Measurements from ENCODE around the gene VCAN. TPM values are rescaled to one million over a fixed set of nuclear protein-coding genes. Genes with fewer than 3 reads are reported as not detected.

Gene VCAN
- total RNA-seq, 1 donor, result 1,493 TPM

DNA sequence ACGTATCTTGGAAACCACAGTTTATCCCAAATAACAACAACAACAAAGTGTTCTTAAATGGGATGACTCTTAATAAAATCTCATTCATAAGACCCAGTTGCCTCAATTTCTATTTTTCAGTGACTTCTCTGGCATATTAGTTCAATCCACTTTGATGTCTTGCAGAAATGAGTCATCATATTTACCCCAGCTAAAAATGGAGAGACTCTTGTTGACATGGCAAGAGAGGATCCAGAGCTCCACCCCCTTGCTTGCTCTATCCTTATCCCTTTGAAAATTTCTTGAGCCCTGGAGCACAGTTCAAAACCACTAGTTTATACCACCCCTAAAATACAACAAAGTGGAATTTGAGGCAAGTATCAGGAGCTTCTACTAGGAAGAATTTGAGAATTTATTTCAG lies 20.8 kb downstream of the VCAN start:
- no peak overlapping the region for H3K4me3 ChIP-seq (ENCODE audit: low read depth, low read length)
- DNase-seq (ENCODE audit: low read depth), result peak; percentile 36
- TF ChIP-seq CTCF (IDR thresholded peaks at IDR 0.05; ENCODE audit: insufficient read depth, low read length), result no peak

GRCh38 chr5:83493644-83494043 lies 22.1 kb downstream of the VCAN start:
- H3K4me3 ChIP-seq (ENCODE audit: low read depth, low read length), result no peak overlapping the region
- DNase-seq (ENCODE audit: low read depth), result no peak
- TF ChIP-seq CTCF (IDR thresholded peaks at IDR 0.05; ENCODE audit: insufficient read depth, low read length), result no peak

- DNase-seq (ENCODE audit: low read depth), result no peak
- no peak for TF ChIP-seq CTCF (IDR thresholded peaks at IDR 0.05; ENCODE audit: insufficient read depth, low read length)
Observed at GRCh38 chr5:83494087-83494620, 22.6 kb downstream of the VCAN start.

GRCh38 chr5:83494666-83495065 lies 23.1 kb downstream of the VCAN start:
- H3K4me3 ChIP-seq (ENCODE audit: low read depth, low read length), result no peak overlapping the region
- TF ChIP-seq CTCF (IDR thresholded peaks at IDR 0.05; ENCODE audit: insufficient read depth, low read length), result no peak
- no peak for DNase-seq (ENCODE audit: low read depth)

More at GRCh38 chr5:83494087-83494620, 22.6 kb downstream of the VCAN start:
- H3K4me3 ChIP-seq (ENCODE audit: low read depth, low read length), result no peak overlapping the region

DNA sequence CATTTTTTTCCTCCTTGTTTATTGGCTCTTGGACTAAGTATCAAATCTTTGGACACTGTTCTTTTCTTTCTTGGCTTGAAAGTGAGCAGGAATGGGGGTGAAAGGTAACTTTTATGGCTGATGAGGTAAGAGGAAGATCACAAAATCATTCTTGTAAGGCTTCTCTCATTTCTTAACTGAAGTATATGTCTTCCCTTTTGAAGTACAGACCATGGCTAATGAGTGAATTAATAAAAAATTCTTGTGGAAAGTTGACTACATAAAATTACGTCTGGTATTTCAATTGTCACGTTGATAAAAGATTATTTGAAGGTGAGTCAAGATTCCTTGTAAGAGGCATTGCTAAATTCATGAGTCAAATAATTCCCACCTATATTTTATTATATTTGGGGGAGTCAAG lies 25.1 kb downstream of the VCAN start:
- no peak for TF ChIP-seq CTCF (IDR thresholded peaks at IDR 0.05; ENCODE audit: insufficient read depth, low read length)
- no peak overlapping the region for H3K4me3 ChIP-seq (ENCODE audit: low read depth, low read length)
- DNase-seq (ENCODE audit: low read depth), result no peak

DNA sequence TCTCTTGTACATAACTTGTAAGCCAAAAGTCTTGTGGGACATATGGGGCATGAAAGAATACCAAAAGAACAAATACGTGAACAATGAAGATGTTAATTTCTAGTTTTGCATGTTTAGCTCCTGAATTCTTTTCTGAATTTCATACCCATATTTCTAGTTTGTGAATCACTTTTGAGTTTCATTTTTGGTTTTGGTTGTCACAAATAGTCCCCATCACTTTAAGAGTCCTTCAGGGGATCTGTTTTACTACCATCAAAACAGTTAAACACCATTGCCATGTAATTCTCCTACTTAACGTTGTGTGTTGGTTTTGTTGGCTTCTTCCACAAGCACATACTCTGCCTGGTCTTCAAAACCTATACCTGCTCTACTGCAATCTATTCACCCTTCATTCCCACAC lies 27.0 kb downstream of the VCAN start:
- no peak for DNase-seq (ENCODE audit: low read depth)
- H3K4me3 ChIP-seq (ENCODE audit: low read depth, low read length), result no peak overlapping the region
- no peak for TF ChIP-seq CTCF (IDR thresholded peaks at IDR 0.05; ENCODE audit: insufficient read depth, low read length)

DNA sequence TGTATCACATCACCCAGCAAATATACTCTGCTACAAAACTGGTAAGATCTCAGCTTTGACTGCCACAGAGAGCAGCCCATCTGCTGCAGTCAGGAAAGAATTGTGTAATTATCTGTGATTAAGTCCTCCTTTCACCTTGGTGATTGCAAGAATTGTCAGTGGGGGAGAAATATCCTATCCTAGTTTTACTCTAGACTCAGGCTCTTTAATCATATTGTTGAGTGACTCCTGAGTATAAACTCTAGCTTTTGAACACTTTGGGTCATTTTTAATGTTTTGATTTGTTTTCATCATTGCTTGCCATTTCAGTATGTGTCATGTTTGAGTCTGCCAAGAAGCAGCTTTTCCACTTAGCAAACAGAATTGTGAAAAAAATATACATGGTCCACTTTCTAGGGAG lies 32.1 kb downstream of the VCAN start:
- H3K4me3 ChIP-seq (ENCODE audit: low read depth, low read length), result no peak overlapping the region
- peak; percentile 62 for DNase-seq (ENCODE audit: low read depth)
- no peak for TF ChIP-seq CTCF (IDR thresholded peaks at IDR 0.05; ENCODE audit: insufficient read depth, low read length)

All from fibroblast of the aortic adventitia (primary cell).